GM03348 (cell line): Measurements from ENCODE around the gene CDK13.
"Not testable (repeated sequence)": the region's sequence is repeated elsewhere in the genome, so short reads cannot be mapped to it uniquely, and the experiment has no call there.

Source experiments
- DNase-seq: peaks from one replicate; pipeline ENCODE4 v3.0.0; 2012; ENCODE audit warnings: low spot score

CDK13 gene

DNA sequence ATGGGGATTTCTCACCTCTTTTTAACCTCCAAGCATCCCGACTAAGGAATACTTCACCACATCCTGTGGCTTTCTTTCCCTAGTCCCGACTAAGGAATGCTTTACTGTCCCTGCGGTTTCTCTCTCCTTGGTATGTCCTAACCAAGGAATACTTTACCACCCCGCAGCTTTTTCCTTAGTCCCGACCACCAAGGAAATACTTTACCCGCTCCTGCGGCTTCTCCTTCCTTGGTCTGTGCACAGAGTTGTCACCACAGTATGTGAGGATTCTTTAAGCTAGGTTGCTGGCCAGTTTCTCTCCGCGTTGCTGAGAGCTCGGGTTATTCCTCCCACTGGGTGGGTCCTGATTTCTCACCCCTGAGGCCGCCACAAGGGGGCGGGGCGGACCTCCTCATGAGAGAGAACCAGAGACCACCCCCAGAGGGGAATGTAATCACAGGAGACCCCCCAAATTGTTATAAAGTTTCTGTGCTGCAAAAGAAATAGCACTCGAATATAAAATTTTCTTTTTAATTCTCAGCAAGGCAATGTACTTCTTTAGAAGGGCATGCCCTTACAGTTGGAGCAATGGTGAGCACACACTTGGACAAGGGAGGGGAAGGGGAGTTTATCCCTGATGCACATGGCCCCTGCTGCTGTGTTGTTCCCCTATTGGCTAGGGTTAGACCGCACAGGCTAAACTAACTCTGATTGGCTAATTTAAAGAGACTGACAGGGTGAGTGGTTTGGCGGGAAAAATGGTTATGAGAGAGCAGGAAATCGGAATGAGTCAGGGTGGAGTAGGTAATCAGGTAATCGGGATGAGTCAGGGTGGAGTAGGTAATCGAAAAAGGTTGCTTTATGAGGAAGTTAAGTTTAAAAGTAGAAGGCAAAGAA, 197.6 kb downstream of the CDK13 start:
- DNase-seq: no peak

DNA sequence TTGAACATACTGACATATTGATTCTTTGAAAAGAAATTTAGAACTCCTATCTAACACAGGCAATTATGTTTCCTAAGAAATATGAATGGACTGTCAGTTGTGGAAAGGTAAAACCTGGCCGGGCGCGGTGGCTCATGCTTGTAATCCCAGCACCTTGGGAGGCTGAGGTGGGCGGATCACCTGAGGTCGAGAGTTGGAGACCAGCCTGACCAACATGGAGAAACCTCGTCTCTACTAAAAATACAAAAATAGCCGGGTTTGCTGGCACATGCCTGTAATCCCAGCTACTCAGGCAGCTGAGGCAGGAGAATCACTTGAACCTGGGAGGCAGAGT, 198.2 kb downstream of the CDK13 start:
- DNase-seq: not testable (repeated sequence)

DNA sequence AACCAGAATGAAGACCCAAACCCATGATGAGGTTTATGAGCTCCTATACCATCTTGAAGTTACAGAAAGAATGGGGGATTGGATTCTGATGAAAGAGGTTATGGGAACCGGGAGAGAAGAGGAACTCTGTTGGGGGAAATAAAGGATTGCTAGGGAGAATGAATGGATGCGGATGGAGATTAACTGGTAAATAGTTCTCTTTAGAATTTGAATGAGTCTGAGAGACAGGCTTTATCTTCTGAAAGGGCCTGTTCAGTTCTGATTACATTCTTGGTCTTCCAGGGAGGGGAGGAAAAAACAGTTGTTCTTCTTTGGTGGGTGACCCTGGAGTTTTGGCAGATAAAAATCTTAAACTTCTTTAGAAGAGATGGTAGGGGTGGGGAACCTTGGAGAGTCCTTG, 198.6 kb downstream of the CDK13 start:
- no peak for DNase-seq
